ENCODE results near the gene ALG12.

- no peak for TF ChIP-seq CTCF (IDR thresholded peaks at IDR 0.05)
- TF ChIP-seq, protein P1, sequence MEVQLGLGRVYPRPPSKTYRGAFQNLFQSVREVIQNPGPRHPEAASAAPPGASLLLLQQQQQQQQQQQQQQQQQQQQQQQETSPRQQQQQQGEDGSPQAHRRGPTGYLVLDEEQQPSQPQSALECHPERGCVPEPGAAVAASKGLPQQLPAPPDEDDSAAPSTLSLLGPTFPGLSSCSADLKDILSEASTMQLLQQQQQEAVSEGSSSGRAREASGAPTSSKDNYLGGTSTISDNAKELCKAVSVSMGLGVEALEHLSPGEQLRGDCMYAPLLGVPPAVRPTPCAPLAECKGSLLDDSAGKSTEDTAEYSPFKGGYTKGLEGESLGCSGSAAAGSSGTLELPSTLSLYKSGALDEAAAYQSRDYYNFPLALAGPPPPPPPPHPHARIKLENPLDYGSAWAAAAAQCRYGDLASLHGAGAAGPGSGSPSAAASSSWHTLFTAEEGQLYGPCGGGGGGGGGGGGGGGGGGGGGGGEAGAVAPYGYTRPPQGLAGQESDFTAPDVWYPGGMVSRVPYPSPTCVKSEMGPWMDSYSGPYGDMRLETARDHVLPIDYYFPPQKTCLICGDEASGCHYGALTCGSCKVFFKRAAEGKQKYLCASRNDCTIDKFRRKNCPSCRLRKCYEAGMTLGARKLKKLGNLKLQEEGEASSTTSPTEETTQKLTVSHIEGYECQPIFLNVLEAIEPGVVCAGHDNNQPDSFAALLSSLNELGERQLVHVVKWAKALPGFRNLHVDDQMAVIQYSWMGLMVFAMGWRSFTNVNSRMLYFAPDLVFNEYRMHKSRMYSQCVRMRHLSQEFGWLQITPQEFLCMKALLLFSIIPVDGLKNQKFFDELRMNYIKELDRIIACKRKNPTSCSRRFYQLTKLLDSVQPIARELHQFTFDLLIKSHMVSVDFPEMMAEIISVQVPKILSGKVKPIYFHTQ (CRISPR knock-in tag; IDR thresholded peaks at IDR 0.05) = no peak
Observed at GRCh38 chr22:49928555-49929210, 10.4 kb upstream of the ALG12 start.

All from WTC11 (cell line).